IPS-11a (cell line): Measurements from ENCODE around the gene GPBP1.

ENCODE experiments used
- H3K4me3 ChIP-seq: one replicate; pipeline ENCODE4 v1.5.1; 2013; ENCODE audit warnings: low read depth, low read length, control low read depth

Gene GPBP1

DNA sequence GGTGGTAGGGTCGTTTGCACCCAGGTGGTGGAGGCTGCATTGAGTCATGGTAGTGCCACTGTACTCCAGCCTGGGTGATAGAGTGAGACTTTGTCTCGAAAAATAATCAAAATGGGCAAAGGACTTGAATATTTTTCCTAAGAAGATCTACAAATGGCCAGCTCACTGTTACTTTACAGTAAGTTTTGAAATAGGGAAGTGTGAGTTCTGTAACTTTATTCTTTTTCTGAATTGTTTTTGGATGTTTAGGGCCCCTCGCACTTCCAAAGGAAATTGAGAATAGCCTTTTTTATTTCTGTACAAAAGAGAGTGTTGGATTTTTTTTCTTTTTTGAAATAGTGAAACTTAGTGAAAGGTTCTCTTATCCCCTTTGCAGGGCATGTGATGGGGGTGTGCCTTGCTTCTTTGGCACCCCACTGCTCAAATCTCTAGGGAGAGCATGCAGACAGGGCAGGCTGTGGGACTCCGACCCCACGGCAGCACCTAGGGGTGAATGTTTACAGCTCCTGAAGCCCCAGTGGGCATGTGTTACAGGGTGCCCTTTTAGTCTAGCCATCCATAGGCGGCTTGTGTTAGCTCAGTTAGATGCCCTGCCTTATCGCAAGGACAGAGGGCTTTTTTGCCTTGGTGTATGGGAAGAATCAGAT lies 33.3 kb downstream of the GPBP1 start:
- H3K4me3 ChIP-seq, result no peak overlapping the region

DNA sequence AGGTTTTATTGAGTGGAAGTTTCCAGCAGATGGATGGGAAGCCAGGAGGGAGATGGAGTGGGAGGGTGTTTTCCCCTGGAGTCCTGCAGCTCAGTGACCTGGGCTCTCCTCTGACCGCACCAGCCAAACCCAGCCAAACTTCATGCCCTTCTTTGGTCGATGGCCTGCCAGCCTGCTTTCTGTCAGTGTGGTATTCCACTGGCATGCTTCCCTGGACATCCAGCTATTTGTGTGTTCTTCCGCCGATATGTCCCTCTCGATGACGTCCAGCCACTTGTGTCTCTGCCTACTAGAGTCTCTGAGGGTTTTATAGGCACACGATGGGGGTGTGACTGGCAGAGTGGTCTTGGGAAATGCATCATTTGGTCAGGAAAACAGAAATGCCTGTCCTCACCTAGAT lies 33.8 kb downstream of the GPBP1 start:
- H3K4me3 ChIP-seq, result no peak overlapping the region

DNA sequence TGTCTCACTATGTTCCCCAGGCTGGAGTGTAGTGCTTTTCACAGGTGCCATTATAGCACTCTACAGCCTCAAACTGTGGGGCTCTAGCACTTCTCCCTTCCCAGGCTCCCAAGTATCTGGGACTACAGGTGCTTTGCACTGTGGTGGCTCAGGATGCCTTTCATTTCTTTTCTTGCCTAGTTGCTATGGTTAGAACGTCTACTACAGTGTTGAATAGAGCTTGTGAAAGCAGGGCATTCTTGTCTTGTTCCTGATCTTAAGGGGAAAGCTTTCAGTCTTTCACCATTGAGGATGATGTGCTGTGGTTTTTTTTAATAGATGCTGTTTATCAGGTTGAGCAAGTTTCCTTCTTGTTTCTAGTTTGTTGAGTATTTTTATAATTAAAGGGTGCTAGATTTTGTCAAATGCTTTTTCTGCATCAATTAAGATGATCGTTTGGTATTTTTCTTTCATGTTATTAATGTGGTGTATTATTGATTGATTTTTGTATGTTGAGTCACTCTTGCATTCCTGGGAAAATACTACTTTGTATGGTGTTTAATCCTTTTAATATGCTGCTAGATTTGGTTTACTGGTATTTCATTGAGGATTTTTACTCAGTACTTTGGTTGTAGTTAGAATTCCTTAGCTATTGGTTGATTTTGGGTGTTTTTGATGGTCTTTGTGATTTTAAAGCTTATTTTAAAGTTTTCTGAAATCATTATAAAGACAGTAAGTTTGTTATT lies 35.6 kb downstream of the GPBP1 start:
- no peak overlapping the region for H3K4me3 ChIP-seq

DNA sequence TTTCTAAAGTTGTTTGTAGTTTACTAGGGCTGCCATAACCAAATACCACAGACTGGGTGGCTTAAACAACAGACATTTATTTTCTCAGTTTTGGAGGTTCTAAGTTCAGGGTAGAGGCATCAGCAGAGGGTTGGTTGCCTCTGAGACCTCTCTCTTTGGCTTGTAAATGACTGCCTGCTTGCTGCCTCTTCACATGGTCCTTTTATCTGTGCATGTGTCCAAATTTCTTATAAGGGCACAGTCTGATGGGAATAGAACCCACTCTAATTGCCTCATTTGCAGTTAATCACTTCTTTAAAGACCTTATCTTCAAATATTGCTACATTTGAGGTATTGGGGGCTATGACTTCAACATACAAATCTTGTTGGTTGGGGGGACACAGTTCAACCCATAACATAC lies 36.8 kb downstream of the GPBP1 start:
- H3K4me3 ChIP-seq, result no peak overlapping the region

DNA sequence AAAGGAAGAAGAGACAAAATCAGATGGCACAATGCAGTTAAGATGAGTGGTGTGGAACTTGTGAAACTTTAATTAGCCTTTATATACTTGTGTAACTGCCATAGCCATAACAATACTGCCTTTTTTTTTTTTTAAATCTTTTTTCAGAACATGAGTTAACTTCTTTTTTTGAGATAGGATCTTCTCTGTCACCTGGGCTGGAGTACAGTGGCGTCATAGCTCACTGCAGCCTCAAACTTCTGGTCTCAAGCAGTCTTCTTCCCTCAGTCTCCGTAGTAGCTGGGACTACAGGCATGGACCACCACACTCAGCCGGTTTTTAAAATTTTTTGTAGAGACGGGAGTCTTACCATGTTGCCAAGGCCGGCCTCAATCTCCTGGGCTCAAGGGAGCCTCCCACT lies 37.2 kb downstream of the GPBP1 start:
- no peak overlapping the region for H3K4me3 ChIP-seq

DNA sequence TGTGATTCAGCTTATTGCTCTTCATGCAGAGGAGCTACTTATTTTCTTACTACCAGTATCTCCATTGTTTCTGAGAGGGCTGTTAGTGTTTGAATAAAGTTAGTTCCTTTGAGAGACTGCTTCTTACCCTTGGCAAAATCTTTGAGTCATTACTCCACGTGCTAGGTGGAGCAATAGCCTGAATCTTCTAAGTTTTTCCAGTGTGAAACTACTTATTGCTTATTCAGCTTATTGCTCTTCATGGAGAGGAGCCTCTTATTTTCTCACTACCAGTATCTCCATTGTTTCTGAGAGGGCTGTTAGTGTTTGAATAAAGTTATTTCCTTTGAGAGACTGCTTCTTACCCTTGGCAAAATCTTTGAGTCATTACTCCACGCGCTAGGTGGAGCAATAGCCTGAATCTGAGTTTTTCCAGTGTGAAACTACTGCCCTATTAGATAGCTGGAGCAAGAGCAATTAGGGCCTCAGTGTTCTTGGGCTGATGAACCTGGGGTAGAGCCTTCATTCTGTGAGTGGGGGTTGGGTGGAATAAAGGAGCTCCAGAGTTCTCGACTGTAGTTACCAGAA lies 41.9 kb downstream of the GPBP1 start:
- no peak overlapping the region for H3K4me3 ChIP-seq

DNA sequence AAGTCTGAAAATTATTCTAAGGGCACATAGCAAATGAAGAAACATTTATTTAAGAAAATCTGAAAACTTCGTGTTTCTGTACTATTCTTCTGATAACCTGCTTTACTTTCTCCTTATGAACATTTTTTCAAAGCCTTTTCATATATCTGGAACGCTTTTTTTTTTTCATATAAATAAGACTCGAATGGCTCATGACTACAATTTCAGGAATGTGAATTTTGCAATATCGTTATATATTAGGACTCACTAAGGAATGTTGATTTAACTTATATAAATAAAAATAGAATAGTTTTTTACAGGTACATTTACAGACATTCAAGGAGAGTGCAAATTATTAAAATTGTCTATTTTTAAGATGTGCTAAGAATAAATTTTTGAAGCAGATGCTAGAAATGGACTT lies 42.9 kb downstream of the GPBP1 start:
- H3K4me3 ChIP-seq, result no peak overlapping the region

DNA sequence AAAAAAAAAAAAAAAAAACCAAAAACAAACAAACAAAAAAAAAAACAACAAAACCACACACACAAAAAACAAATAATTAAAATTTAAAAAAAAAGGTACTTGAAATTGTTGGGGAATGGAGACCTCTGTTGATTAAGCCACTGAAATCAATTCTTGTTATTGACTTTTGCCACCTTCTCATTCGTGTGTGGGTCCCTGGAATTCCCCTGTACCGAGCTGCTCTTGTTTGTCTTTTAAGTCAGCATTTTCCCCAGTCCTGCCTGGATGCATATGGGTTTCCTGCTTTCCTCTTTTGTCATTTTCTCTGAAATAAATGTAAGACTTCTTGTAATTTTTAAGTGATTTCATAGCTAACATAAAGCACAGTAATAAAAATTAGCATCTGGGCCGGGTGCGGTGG lies 45.5 kb downstream of the GPBP1 start:
- H3K4me3 ChIP-seq, result no peak overlapping the region

DNA sequence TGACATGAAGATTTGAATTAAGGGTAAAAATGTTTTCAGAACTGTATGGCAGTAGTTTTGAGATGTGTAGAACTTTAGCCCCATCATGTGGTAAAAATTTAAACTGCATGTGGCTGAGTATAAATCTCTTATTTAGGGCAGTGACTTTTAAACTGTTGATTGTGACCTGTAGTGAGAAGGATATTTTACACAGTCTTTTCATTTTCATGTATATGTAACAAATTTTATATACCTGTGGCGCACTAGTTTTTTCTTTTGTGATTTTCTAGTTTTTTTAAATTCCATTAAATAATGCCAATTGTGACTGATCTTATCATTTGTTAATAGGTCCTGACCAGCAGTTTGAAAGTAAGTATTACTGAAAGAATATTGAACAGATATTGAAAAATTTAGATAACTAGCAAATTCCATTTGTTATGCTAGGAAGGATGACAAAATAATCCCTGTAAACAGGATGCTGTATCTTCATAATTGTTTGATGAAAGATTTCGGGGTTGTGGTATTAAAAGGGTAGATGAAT lies 47.2 kb downstream of the GPBP1 start:
- no peak overlapping the region for H3K4me3 ChIP-seq

DNA sequence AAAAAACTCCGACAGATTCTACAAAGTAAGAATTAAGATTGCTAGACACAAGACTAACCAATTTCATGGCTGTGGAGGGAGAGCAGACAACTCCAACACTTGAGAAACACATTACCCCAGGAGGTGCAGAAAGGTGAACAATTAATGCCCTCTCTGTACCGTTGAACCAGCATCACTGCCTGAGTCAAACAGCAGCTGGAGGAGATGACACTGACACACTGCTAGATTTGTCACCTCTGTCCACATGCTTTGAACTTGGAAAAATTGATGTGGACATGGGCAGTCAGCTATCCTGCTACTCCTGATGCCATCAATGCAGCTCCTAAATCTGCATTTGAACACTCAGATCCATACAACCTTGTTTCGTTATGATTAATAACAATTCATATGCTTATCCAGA lies 51.7 kb downstream of the GPBP1 start:
- no peak overlapping the region for H3K4me3 ChIP-seq

DNA sequence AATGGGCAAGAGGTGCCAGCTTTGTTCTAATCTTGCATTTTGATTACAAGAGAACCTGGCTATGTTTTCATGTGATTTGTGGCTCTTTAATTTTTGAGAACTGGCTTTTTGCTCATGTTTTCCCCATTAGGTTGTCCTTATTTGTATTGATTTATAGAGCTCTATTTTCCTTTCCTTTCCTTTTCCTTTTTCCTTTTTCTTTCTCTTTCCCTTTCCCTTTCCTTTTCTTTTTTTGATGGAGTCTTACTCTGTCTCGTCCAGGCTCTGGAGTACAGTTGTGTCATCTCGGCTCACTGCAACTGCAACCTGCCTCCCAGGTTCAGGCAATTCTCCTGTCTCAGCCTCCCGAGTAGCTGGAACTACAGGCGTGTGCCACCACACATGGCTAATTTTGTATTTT lies 55.5 kb downstream of the GPBP1 start:
- H3K4me3 ChIP-seq, result no peak overlapping the region

DNA sequence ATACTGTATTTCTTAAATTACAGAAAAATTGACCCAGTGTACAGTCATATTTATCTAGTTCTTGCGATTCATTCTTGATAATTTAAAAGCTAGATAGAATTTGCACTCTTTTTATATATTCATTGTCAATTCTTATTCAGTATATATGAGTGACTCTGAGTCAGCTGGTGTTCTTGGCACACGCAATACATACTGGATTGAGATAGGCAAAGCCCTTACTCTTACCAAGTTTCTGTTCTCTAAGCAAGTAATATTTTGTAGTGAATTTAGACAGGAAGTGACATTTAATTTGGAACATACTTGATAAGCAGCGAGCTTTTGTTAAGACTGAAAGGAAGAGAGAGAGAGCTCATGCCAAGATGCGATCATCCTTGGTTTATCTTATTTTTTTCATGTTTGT lies 57.7 kb downstream of the GPBP1 start:
- H3K4me3 ChIP-seq, result no peak overlapping the region

DNA sequence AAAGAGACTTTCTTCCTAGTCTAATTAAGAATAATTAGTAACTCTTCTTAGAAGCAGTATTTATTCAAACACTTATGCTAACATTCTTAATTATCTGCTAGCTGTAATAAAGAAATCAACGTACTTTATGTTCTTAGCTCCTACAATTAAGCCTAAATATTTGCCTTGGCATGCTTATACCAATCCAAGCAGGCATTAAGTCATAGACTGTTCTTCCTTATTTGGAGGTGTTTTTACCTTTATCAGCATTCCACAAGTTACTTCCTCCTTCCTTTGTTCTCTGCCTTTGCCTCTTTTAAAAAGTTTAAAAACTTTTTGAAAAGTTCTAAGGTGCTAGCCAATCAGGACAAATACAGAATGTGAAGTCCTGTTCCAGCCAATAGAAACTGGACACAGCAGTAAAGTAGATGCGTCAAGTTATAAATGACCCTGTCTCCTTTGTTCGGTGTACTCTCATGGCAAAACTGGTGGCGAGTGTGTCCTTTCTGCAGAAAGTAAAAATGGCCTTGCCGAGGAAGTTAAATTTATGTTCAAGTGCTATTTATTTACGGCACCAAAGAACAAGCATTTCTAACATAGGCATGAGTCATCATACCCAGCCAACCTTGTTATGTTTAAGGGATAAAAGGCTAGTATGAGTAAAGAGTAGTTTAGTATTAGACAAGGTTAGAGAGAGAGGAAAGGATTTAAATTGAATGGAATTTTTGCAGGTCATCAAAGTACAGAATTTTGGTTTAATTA lies 58.6 kb downstream of the GPBP1 start:
- H3K4me3 ChIP-seq, result no peak overlapping the region

DNA sequence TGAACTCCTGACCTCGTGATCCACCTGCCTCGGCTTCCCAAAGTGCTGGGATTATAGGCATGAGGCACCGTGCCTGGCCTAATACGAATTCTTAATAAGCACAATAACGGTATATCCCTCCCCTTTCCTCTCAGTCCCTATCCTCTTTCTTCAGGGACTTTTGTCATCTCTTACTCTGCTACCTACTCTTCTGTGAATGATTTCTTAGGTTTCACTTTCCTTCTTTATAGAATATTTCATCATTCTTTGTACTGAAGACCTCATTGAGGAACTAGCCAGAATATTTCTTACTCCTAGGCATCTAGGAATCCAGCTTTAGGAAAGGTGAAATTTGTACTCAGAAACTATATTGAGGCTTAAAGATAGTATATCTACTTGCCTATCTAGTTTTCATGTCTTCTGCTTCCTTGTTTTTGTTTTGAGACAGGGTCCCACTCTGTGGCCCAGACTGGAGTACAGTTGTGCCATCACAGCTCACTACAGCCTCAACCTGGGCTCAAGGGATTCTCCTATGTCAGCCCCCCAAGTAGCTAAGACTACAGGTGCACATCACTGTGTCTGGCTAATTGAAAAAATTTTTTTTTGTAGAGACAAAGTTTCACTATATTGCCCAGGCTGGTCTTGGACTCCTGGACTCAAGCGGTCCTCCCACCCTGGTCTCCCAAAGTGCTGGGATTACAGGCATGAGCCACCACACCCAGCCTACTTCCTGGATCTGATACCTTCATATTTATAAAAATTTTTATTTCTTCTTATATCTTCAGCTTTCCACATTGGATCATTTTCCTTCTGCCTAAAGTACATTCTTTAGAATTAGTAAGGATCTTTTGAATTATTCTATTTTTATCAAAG lies 69.7 kb downstream of the GPBP1 start:
- no peak overlapping the region for H3K4me3 ChIP-seq

DNA sequence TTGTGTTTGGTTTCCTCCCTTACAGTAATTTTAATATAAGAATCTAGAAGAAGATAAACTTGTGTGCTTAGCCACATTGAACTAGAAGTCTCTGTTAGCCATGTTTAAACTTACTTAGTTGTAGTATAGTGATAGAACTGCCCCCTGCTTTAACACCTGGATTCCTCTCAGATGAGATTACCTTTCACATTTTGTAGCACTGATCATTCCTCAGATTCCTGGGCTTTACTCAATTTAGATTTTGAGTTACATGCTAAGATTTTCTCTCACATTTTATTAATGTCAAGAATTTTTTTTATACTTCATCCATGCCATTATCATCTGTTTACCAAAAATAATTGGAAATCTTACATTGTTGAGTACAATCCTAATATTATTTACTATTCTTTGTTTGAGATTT lies 70.5 kb downstream of the GPBP1 start:
- H3K4me3 ChIP-seq, result no peak overlapping the region

DNA sequence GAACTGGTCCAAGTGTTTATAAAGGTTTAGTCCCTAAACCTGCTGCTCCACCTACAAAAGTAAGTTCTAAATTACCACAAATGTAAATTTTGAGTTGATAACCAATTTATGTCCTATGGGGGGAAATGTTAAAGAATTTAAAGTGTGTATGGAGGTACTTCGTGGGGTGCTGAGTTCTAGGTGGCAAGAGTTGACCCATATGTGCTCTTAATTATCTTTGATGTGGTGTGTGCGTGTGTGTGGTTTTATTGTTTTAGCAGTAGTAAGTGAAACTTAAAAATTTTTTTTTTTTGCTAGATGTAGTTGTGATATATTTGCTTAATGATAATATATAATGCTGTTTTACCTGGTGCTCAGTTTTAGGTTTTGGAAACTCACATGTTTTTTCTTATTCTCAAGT lies 72.6 kb downstream of the GPBP1 start:
- no peak overlapping the region for H3K4me3 ChIP-seq

DNA sequence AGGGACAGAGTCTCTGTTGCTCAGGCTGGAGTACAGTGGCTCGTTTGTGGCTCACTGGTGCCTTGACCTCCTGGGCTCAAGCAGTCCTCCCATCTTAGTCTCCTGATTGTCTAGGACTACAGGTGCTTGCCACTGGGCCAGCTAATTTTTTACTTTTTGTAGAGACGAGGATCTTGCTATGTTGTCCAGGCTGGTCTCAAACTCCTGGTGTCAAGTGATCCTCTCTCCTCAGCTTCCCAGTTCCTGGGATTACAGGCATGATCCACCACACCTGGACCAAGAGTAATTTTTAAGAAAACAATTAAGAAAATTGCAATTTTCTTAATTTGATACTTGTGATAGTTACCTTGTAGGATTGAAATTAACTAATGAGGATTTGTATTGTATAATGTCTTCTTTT lies 73.9 kb downstream of the GPBP1 start:
- H3K4me3 ChIP-seq, result no peak overlapping the region

DNA sequence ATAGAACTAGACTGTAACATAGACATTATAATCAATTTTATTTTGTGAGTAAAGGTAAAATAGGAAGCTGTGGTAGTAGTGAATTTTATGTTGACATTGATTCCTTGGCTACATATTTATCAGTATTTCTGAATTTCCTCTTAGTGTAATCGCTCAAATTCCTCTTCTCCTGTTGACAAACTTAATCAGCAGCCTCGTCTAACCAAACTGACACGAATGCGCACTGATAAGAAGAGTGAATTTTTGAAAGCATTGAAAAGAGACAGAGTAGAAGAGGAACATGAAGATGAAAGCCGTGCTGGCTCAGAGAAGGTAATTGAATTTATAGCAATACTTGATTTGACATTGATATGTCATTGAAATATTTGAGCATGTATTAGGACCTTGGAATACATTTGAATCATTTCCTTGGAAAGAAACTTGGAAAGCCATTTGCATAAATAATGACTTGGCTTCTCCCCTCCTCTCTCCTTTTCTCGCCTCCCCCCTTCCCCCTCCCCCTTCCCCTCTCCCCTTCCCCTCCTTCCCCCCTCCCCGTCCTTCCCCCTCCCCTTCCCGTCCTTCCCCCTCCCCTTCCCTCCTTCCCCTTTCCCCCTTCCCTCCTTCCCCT lies 75.5 kb downstream of the GPBP1 start:
- no peak overlapping the region for H3K4me3 ChIP-seq

DNA sequence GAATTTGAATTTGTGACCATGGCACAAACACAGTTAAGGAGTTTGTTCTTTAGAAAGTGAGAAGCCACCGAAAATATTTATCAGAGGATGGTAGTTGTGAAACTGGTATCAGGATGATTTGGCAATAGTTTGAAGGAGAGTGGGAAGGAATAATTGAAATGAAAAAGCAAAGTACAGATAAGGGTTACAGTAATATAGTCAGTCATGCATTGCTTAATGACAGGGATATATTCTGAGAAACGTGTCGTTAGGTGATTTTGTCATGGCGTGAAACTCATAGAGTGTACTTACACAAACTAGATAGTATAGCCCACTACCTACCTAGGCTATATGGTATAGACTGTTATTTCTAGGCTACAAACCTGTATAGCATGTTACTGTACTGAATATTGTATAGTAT lies 84.2 kb downstream of the GPBP1 start:
- H3K4me3 ChIP-seq, result no peak overlapping the region

DNA sequence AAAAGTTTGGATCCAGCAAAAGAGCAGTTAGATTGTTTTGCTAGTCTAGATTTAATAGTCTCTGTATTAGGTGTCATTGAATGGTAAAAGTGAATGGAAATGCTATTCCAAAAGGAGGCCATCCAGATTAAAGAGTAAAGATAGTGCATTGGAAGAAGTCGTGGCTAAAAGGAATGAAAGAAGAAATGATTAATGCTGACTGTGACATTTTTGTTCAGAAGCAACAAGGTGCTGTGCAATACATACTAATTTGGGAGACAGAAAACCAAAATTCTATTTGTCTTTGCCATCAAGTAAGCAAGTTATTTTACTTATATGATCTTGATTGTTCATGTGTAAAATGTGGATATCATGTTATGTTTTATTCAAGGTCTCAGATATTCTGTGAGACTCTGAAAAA lies 85.1 kb downstream of the GPBP1 start:
- no peak overlapping the region for H3K4me3 ChIP-seq
